C4-2B (cell line): ENCODE results near the gene MALL.

Source experiments
- ZFX ChIP-seq: fragments of 450-650 bp; IDR thresholded peaks from 2 replicates; pipeline ENCODE4 v1.6.1; 2017
- TF ChIP-seq, protein P1 (sequence below): fragments of 450-650 bp; conservative IDR thresholded peaks from 2 replicates; pipeline ENCODE4 v1.5.1; 2017; ENCODE audit warnings: mild to moderate bottlenecking

DNA sequence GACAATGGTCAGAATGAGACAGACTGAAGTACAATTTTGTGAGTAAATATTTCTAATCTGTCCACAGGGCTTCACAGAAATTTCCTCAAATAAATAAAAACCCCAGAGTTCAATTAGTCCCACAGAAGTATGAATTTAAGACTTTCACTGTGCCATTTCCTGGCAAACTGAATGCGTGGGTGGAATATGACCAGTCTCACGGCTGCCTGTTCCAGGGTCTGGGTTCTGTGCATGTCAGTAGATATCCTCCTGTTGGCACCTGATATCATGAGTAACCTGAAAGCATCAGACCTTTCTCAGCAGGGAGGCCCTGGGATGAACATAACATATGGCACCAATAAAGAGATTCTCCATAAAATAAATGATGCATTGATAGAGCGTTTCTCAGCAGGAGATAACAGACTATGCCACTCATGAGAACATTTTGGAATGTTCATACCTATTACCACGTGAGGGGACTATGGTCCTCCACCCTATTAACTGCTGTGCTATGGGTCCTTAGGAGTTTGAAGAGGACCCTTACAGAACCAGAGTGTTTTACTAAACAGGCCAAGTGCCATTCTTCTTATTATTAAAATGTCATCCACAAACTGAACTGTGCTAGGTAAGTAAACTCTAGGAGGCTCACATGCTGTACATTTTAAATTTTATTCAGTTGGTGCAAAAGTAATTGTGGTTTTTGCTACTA is 10.6 kb upstream of the MALL start:
- TF ChIP-seq, protein P1, sequence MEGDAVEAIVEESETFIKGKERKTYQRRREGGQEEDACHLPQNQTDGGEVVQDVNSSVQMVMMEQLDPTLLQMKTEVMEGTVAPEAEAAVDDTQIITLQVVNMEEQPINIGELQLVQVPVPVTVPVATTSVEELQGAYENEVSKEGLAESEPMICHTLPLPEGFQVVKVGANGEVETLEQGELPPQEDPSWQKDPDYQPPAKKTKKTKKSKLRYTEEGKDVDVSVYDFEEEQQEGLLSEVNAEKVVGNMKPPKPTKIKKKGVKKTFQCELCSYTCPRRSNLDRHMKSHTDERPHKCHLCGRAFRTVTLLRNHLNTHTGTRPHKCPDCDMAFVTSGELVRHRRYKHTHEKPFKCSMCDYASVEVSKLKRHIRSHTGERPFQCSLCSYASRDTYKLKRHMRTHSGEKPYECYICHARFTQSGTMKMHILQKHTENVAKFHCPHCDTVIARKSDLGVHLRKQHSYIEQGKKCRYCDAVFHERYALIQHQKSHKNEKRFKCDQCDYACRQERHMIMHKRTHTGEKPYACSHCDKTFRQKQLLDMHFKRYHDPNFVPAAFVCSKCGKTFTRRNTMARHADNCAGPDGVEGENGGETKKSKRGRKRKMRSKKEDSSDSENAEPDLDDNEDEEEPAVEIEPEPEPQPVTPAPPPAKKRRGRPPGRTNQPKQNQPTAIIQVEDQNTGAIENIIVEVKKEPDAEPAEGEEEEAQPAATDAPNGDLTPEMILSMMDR = no peak
- TF ChIP-seq ZFX = no peak
